ENCODE results near the gene RGCC. TPM values are rescaled to one million over a fixed set of nuclear protein-coding genes. Genes with fewer than 3 reads are reported as not detected.

Gene RGCC
- total and polyA plus RNA-seq, 2 of the 4 experiments (the other 2 are of a cell fraction): 7.5 to 7.6 TPM

DNA sequence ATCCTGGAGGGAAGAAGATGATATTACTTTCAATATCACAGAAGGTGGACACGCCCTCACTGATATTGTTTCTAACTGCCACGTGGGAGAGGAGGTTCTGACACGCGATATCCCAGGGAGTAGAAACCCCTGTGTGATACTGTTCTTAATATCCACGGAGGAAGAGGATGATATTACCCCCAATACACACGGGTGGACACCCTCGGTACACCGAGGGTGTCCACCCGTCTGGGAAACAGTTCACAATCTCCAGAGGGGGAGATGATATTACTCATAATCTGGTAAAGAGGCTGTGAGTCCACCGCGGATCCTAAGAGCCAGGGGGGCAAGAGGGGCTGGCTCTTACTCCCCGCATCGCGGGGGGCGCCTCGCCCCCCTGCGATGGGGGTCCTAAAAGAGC is 29.7 kb upstream of the RGCC start:
- dilution Hi-C loops (cut with HindIII; ENCODE audit: low sequenced_read_pairs, unreplicated experiment): no loop called here
- Histone ChIP-seq H3K9me3 (ENCODE audit: control insufficient read depth, insufficient read depth, low read length) (no peaks in the 10 kb centered on the region; the same call in 1 of the 2 replicates), H3K9ac (ENCODE audit: low read depth, low read length) (no peak overlapping the region), H3K27ac (ENCODE audit: insufficient read depth, low read length) (no peak overlapping the region), H4K8ac (ENCODE audit: low read depth in 2 of 2, low read length in 2 of 2) (no peak overlapping the region), H3K27me3 (ENCODE audit: control insufficient read depth, insufficient read depth, low read length) (no peaks in the 10 kb centered on the region; the same call in 1 of the 2 replicates), H2BK120ac (ENCODE audit: low read depth, low read length) (no peak overlapping the region), H2AFZ (replicated peaks; ENCODE audit: low read length, poor library complexity) (peak overlapping the region; percentile 43), H3K79me1 (ENCODE audit: low read depth in 1 of 2, low read length in 2 of 2) (no peaks in the 10 kb centered on the region), H2BK20ac (ENCODE audit: low read depth, low read length) (no peak overlapping the region), H3K36me3 (ENCODE audit: control insufficient read depth, insufficient read depth, low read length) (no peaks in the 10 kb centered on the region), H3K56ac (ENCODE audit: extremely low read depth, insufficient read depth, low read length) (no peak overlapping the region), H3K4me2 (ENCODE audit: low read depth, low read length) (no peak overlapping the region), H2BK5ac (ENCODE audit: low read depth, low read length, poor library complexity, severe bottlenecking) (no peak overlapping the region), H3K4me1 (ENCODE audit: control insufficient read depth, insufficient read depth, low read length) (no peaks in the 10 kb centered on the region), H3K4me3 (ENCODE audit: insufficient read depth, low read depth, low read length) (no peak overlapping the region), H2BK15ac (ENCODE audit: low read depth, low read length) (no peak overlapping the region), H3K9me1 (ENCODE audit: insufficient read depth, low read length) (no peaks in the 10 kb centered on the region), H2AK5ac (ENCODE audit: low read depth, low read length) (no peak overlapping the region), H4K5ac (ENCODE audit: low read depth, low read length) (no peak overlapping the region), H3K14ac (replicated peaks; ENCODE audit: low read depth, low read length) (no peak overlapping the region), H4K91ac (ENCODE audit: insufficient read depth, low read depth, low read length) (no peak overlapping the region), H4K20me1 (ENCODE audit: insufficient read depth, low read length) (no peaks in the 10 kb centered on the region), H3K4ac (ENCODE audit: low read depth, low read length) (no peak overlapping the region), H2AK9ac (replicated peaks; ENCODE audit: low read depth, low read length, poor library complexity) (no peak overlapping the region), H3K23ac (ENCODE audit: low read depth, low read length) (no peak overlapping the region), H3K18ac (ENCODE audit: low read depth, low read length) (no peak overlapping the region)
- intact Hi-C loops (cut with micrococcal nuclease): no loop called here
- in situ Hi-C loops (cut with MboI; ENCODE audit: low sequenced_read_pairs): no loop called here
- no peak for ATAC-seq (ENCODE audit: low read depth)
- DNase-seq: no peak
- ChIA-PET CTCF (no interaction called here), POLR2A (ENCODE audit: unreplicated experiment) (no interaction called here)
- WGBS, 2 experiments (ENCODE audit: extremely low coverage in 2 of 2, insufficient read length in 1 of 2): no CpG with 5 or more reads among the region's 17 CpGs
- BruUV-seq (replicated peaks): no TSS peak
- TF ChIP-seq FOS (IDR thresholded peaks at IDR 0.05; ENCODE audit: low read depth, low read length) (no peak), NFE2L2 (IDR thresholded peaks at IDR 0.05; ENCODE audit: low read depth, low read length) (no peak), BHLHE40 (IDR thresholded peaks at IDR 0.05; ENCODE audit: low read depth, low read length) (no peak), MAZ (IDR thresholded peaks at IDR 0.05; ENCODE audit: borderline replicate concordance, low read depth, low read length) (no peak), RCOR1 (IDR thresholded peaks at IDR 0.05; ENCODE audit: insufficient replicate concordance, low read length) (no peak), RFX5 (IDR thresholded peaks at IDR 0.05; ENCODE audit: low read depth, low read length) (no peak)
- TF ChIP-seq, protein P1, sequence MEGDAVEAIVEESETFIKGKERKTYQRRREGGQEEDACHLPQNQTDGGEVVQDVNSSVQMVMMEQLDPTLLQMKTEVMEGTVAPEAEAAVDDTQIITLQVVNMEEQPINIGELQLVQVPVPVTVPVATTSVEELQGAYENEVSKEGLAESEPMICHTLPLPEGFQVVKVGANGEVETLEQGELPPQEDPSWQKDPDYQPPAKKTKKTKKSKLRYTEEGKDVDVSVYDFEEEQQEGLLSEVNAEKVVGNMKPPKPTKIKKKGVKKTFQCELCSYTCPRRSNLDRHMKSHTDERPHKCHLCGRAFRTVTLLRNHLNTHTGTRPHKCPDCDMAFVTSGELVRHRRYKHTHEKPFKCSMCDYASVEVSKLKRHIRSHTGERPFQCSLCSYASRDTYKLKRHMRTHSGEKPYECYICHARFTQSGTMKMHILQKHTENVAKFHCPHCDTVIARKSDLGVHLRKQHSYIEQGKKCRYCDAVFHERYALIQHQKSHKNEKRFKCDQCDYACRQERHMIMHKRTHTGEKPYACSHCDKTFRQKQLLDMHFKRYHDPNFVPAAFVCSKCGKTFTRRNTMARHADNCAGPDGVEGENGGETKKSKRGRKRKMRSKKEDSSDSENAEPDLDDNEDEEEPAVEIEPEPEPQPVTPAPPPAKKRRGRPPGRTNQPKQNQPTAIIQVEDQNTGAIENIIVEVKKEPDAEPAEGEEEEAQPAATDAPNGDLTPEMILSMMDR (conservative IDR thresholded peaks at IDR 0.05; ENCODE audit: low read depth, low read length): no peak
